GM13977 (cell line): ENCODE data around the gene SULF2.

Experiments
- DNase-seq: peaks from one replicate; pipeline ENCODE4 v3.0.0; 2012; ENCODE audit warnings: low spot score
- CTCF ChIP-seq: IDR thresholded peaks from 2 replicates; pipeline ENCODE4 v1.5.1; 2012; ENCODE audit warnings: mild to moderate bottlenecking, control low read depth; ENCODE audit not compliant: insufficient read depth; ENCODE audit errors: extremely low read depth, missing control alignments
- in situ Hi-C: fragments of 300-500 bp; cut with MboI; formaldehyde crosslinking; loops from one replicate; pipeline ENCODE4 v1.12.0; 2022; ENCODE audit warnings: low sequenced_read_pairs, low pct_unique_long_range_greater_than_20kb, mixed read lengths, inconsistent platforms; ENCODE audit not compliant: unreplicated experiment

The SULF2 gene

GRCh38 chr20:47609001-47609400 is 176.3 kb downstream of the SULF2 start:
- in situ Hi-C loops = no loop called here
- no peak for TF ChIP-seq CTCF
- DNase-seq = no peak
